ENCODE measurements around the gene AKR1C2. TPM values are rescaled to one million over a fixed set of nuclear protein-coding genes. Genes with fewer than 3 reads are reported as not detected.
"Not testable (repeated sequence)": the region's sequence is repeated elsewhere in the genome, so short reads cannot be mapped to it uniquely, and the experiment has no call there.

The AKR1C2 gene
- not detected in 2 replicates for total RNA-seq (2014; rRNA removed; shearing (Covaris generic))

DNA sequence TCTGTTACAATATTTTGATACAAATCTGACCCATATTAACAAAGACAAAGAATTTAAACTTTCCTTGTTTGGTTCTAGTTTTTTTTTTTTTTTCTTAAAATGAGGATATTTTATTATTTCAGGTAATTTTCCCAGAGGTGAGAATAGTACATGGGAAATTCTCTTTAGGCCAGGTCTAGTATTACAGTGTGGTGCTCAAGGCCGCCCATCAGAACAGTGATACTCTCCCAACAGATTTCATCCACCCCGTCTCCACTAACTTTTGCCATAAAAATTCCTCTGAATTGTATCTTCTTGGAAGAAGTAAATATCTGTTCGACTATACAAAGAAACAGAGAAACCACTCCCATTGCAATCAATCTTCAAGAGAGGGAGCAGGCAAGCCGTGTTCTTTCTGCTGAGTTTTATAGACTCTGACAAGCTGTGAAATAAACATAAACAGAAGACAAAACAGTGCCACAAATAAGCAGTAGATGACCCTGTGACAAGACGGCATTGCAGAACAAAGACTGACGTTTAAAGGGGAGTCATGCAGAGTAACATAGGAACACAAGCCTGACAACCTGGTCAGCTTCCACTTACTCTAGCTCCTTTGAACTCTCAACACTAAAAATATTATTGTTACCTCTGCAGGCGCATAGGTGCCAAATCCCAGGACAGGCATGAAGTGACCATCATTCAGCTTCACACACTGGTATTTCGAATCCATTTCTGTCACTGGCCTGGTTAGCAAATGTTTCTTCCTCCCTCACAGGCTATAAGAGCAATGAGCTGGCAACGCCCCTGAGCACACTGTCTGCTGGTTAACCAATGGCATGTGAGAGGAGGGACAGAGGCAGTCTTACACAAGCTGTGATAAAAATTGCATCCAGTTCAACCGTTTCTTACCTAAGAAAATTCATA, at the start of gene AKR1C2:
AKR1C2 (minus strand) TSS at position 731 of the 903 bp plus-strand sequence; CDS start at position 709, 22 bp downstream.
- DNase-seq (ENCODE audit: low spot score); in situ Hi-C loops (cut with HindIII; ENCODE audit: low sequenced_read_pairs): not testable (repeated sequence)

- DNase-seq (ENCODE audit: low spot score); in situ Hi-C loops (cut with HindIII; ENCODE audit: low sequenced_read_pairs): not testable (repeated sequence)
Observed at GRCh38 chr10:5052951-5053500, 49.4 kb upstream of the AKR1C2 start.

DNA sequence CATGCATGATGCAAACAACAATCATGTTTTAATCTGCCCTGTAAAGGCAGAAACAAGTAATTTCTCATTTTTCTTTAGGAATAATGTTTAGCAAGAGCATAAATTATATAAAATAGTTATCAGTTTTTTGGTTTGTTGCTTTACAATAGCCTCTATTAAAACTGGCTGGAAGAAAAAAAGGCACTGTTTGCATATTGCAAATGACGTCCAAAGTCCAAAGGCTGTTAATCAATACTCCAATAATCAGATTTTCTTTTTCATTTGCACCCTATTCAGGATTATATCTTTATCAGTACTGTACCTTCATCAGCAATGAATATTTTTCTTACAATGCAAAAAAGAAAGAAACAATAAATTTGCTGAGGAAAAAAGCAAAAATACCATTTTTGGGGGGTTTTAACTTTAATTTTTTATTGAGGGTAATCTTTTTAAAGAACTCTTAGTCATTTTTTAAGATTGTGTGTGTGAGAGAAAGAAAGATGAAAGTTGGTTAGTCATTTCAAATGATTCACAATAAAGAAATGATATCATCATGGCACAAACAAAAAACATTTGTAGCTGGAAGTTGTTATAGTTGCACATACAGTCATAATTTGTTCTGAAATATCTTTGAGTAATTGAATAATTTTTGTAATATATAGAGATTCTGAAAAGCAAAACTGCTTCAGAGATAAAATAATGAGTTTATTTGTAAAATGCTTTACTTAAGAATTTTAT, 44.4 kb upstream of the AKR1C2 start:
- in situ Hi-C loops (cut with HindIII; ENCODE audit: low sequenced_read_pairs), result no loop called here

DNA sequence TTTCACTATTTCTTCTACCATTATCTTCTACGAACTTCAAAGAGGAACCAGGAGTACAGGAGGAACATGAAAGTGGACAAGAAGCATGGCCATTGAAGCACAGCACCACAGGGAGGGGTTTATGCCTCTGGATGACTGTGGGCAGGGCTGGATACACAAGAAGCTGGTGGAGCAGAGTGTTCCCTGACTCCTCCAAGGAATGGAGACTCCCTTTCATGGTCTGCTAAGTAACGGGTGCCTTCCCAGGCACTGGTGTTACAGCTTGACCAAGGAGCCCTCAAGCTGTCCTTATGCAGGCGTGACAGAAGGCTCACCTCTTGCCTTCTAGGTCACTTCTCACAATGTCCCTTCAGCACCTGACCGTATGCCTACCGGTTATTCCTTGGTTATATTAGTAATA, 43.4 kb upstream of the AKR1C2 start:
- in situ Hi-C loops (cut with HindIII; ENCODE audit: low sequenced_read_pairs), result not testable (repeated sequence)

More for the DNA sequence above, 44.4 kb upstream of the AKR1C2 start:
- DNase-seq (ENCODE audit: low spot score), result no peak

DNA sequence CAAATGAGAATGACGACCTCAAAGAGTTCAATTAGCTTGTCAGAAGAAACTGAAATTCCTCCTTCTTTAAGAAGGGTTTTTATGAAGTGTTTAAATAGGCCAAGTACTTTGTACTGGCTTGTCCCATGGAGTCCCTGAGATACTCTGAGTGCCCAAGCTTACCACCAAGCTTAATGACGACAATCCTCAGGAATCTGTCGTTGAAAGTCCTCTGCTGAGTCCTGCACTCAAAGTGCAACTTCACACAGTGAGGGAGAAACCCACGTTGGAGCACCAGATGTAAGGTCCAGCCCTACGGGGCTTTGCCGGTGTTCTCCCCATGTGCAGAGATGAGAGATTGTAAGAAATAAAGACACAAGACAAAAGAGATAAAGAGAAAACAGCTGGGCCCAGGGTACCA, 42.8 kb upstream of the AKR1C2 start:
- no peak for DNase-seq (ENCODE audit: low spot score)
- in situ Hi-C loops (cut with HindIII; ENCODE audit: low sequenced_read_pairs), result no loop called here

More for the DNA sequence above, 43.4 kb upstream of the AKR1C2 start:
- DNase-seq (ENCODE audit: low spot score), result not testable (repeated sequence)

DNA sequence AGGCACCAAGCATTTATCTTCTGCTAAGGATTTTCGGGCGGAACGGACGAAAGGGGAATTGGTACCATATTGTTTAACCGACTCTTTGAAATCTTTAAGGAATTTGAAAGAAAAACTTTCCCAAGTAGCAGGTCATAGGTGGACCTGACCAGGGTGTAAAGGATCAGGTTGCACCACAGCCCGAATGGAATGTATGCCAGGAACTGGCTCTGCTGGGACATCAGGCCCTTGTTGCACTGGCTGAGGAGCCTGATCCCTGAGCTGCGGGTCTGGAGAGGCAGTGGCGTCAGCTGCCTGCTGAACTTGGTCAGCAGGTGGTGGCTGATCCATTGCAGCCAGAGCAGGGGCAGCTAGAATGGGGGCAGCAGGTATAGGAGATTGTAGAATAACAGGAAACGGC, 41.4 kb upstream of the AKR1C2 start:
- in situ Hi-C loops (cut with HindIII; ENCODE audit: low sequenced_read_pairs), result no loop called here
- DNase-seq (ENCODE audit: low spot score), result no peak

DNA sequence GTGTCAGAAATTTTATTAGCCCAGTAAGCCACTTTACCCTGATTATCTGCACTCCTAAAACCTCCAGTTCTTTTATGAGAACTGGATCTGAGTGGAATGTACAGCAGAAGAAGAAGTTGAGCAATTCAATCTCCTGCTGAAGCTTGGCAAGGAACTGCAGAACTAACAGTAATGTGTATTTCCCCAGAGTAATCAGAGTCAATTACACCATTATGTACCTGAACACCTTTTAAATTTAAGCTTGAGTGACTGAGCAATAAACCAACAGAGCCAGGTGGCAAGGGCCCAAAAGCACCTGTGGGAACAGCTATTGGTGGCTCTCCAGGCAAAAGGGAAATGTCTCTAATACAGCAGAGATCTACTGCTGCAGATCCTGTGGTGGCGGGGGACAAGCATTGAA, 40.1 kb upstream of the AKR1C2 start:
- DNase-seq (ENCODE audit: low spot score), result no peak
- in situ Hi-C loops (cut with HindIII; ENCODE audit: low sequenced_read_pairs), result no loop called here

- DNase-seq (ENCODE audit: low spot score), result no peak
- in situ Hi-C loops (cut with HindIII; ENCODE audit: low sequenced_read_pairs), result no loop called here
Observed at GRCh38 chr10:5042922-5043321, 39.3 kb upstream of the AKR1C2 start.

DNA sequence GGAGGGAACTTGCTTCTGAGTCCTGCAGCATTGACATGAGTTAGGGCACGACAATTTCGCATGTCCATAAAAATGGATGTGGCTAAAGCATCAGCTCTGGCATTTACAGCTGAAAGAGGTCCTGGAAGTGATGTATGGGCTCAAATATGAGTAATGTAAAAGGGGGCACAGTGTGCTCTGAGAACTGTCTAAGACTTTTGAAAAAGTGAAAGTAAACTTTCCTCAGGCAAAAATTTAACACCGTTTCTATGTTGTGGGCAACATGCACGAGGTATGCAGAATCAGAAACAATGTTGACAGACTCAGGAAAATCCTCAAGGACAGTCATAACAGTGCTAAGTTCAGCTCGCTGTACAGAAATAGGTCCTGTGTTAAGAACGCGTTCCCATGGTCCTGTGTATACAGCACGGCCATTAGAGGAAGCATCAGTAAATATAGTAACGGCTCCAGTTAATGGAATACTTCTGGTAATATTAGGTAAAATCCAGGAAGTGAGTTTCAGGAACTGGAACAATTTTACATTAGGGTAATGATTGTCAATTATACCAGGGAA, 37.9 kb upstream of the AKR1C2 start:
- no peak for DNase-seq (ENCODE audit: low spot score)
- in situ Hi-C loops (cut with HindIII; ENCODE audit: low sequenced_read_pairs), result no loop called here

DNA sequence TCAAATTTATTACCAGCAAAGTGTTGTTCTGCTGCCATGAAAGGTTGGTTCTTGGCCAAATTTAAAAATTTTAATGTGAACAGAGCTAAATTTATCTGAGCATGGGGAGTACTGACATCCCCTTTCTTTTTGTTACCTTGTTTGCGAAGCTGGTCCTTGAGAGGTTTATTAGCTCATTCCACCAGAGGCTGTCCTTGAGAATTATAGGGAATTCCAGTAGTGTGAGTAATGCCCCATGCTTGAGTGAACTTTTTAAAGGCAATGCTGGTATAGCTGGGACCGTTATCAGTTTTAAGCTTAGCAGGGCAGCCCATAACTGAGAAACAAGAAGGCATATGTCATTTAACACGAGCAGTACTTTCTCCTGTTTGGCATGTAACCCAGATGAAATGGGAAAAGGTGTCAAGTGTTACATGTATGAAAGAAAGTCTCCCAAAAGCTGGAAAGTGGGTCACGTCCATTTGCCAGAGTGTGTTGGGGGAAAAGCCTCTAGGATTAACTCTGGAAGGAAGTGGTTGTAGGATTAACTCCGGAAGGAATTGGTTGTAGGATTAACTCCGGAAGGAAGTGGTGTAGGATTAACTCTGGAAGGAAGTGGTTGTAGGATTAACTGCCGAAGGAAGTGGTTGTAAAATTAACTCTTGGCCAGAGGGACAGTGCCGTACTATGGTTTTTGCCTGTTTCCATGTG, 37.3 kb upstream of the AKR1C2 start:
- in situ Hi-C loops (cut with HindIII; ENCODE audit: low sequenced_read_pairs), result no loop called here
- no peak for DNase-seq (ENCODE audit: low spot score)

DNA sequence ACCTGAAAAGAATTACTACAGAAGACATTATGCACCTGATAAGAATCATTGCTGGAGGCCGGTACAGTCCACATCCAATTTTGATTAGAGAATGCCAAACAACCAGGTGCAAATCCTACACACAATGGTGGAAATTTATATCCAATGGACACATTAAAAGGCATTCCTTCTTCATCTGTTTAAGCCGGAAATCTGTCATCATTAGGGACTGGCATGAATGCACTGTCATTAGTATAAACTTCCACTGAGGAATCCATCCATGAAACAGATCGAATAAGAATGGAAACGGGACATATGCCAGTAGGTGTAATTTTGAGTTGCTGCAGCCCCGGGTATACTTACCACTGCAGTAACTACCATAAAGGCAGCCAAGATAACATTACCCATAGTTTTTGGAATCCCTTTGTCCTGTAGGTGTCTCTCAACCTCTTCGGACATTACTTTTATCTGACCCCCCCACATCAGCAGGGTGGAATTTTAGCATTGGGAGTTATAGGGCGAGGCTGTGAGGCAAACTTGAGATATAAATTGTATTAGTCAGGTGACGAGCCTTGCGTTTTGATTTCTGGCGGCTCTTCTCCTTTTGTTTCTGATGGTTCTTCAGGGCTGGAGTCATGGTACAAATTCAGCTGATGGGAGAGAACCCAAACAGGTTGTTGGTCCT, 36.5 kb upstream of the AKR1C2 start:
- DNase-seq (ENCODE audit: low spot score), result no peak
- in situ Hi-C loops (cut with HindIII; ENCODE audit: low sequenced_read_pairs), result no loop called here

DNA sequence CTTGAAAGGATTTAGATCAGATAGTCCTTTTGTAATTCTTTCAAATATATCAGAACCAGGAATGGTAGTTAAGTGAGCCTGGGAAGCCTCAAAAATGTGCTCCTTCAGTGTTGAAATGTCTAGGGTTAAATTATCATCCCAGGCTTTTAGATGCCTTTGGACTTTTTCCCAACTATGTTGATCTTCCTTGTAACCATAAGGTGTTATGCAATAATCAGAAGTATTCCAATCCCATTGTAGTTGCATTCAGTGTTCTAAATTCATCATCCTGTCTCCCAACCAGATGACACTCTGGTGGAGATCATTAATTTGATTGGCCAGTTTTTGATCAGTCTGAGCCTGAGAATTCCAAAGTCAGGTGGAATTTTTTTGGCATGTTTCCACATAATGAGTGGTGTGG, 35.1 kb upstream of the AKR1C2 start:
- no peak for DNase-seq (ENCODE audit: low spot score)
- in situ Hi-C loops (cut with HindIII; ENCODE audit: low sequenced_read_pairs), result no loop called here

DNA sequence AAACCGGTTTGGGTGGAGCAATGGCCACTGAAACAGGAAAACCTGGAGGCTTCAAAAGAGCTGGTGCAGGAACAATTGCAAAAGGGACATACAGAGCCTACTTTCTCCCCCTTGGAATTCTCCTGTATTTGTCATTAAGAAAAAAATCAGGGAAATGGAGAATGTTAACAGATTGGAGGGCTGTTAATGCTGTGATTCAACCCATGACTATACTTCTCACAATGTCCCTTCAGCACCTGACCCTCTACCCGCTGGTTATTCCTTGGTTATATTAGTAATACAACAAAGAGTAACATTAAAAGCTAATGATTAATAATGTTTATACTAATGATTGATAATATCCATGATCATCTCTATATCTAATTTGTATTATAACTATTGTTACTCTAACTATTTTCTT, 34.4 kb upstream of the AKR1C2 start:
- DNase-seq (ENCODE audit: low spot score), result no peak
- in situ Hi-C loops (cut with HindIII; ENCODE audit: low sequenced_read_pairs), result no loop called here

DNA sequence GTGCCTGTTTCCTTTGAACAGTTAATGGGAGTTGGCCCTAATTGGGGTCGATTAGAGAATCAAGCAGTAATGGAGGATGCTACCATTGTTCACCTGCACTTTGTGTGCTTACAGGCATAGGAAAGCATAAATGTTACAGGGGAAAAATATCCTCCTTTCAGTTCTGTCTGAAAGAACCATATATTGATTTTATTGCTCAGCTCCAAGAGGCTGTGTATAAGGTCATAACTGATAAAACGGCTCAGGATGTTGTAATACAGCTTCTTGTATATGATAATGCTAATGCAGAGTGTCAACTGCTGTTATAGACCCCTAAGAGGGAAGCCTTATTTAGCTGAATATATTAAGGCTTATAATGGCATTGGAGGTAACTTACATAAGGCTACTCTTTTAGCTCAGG, 32.9 kb upstream of the AKR1C2 start:
- no peak for DNase-seq (ENCODE audit: low spot score)
- in situ Hi-C loops (cut with HindIII; ENCODE audit: low sequenced_read_pairs), result no loop called here

- in situ Hi-C loops (cut with HindIII; ENCODE audit: low sequenced_read_pairs), result no loop called here
- DNase-seq (ENCODE audit: low spot score), result no peak
Observed at GRCh38 chr10:5035356-5035755, 31.7 kb upstream of the AKR1C2 start.

DNA sequence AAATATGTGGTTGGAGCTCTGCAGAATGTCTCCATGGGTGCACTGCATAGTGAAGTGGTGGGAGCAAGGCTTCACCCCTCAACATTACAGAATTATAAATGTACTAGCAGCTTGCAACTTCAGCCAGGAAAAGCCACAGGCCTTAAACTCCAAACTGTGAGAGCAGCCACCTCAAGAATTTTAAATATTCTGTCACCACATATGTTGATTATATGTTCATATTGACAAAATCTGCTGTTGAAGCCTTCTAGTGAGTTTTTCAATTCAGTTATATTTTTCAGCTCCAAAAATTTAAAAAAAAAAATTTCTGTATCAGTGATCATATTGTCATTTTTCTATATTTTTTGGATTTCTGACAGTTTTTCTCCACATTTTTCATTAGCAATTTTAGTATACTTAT, 30.9 kb upstream of the AKR1C2 start:
- in situ Hi-C loops (cut with HindIII; ENCODE audit: low sequenced_read_pairs), result no loop called here
- DNase-seq (ENCODE audit: low spot score), result no peak

DNA sequence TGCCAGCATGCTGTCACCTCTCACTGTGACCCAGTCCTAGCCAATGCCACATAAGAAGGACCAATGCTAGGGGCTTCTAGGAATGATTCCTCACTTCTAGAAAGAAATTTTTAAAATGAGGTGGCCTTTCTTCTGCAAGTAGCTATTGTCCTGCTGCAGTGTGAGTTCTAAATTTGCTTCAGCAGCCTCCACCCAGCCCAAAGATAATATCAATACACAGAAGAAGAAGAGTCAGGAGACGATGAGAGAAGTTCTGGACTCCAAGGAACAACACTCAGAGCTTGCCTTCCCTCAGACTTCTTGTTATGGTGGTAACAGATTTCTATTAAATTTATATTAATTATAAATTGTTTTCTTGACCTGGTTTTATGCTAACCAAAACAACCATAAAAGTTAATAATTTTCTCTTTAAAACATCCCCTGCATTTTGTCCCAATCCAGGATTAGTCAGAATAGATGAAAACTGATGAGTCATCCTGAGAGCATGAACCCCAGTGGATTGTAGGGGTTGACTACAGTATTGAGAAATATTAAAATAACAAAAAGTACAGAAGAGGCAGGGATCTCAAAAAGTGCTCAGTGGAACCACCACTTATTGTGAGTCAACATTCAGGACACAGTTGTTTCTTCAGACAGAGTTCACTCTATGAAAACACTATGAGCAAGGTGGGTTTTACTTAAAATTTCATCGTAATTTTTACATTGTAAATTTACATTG, 29.6 kb upstream of the AKR1C2 start:
- DNase-seq (ENCODE audit: low spot score), result no peak
- in situ Hi-C loops (cut with HindIII; ENCODE audit: low sequenced_read_pairs), result no loop called here

- in situ Hi-C loops (cut with HindIII; ENCODE audit: low sequenced_read_pairs); DNase-seq (ENCODE audit: low spot score): not testable (repeated sequence)
Observed at GRCh38 chr10:5032444-5032843, 28.8 kb upstream of the AKR1C2 start.
